HepG2 (cell line): ENCODE measurements around the gene SLC35B2. TPM values are rescaled to one million over a fixed set of nuclear protein-coding genes. Genes with fewer than 3 reads are reported as not detected.
A peak's percentile ranks its signal among the peaks of the same experiment; 100 is the strongest.

ENCODE experiments used
- CBFB ChIP-seq: sonication (generic); formaldehyde crosslinking; IDR thresholded peaks from 2 replicates; pipeline ENCODE4 v1.4.0; 2020; ENCODE audit warnings: missing genetic modification reagents
- DNMT3B ChIP-seq: conservative IDR thresholded peaks from 2 replicates; pipeline ENCODE4 v1.6.1; 2016; ENCODE audit warnings: missing biosample characterization, control low read depth
- EZH2 ChIP-seq: conservative IDR thresholded peaks from 2 replicates; pipeline ENCODE4 v1.6.1; 2012; ENCODE audit warnings: mild to moderate bottlenecking, low read depth, low read length, moderate library complexity
- FOXP1 ChIP-seq, 2 experiments: fragments of 450-650 bp in 1 of 2; IDR thresholded peaks; 2 replicates each; pipeline ENCODE4 v1.6.1; 2017 to 2018; ENCODE audit warnings: antibody characterized with exemption in 1 of 2
- GATAD2A ChIP-seq: IDR thresholded peaks from 2 replicates; pipeline ENCODE4 v1.6.1; 2016
- HES4 ChIP-seq: sonication (generic); formaldehyde crosslinking; IDR thresholded peaks from 2 replicates; pipeline ENCODE4 v1.9.0; 2021; ENCODE audit warnings: mild to moderate bottlenecking, missing genetic modification reagents, borderline replicate concordance
- NFKB2 ChIP-seq: sonication (generic); formaldehyde crosslinking; IDR thresholded peaks from 2 replicates; pipeline ENCODE4 v1.4.0; 2020; ENCODE audit warnings: missing genetic modification reagents, borderline replicate concordance
- NFRKB ChIP-seq: fragments of 450-650 bp; IDR thresholded peaks from 2 replicates; pipeline ENCODE4 v1.6.1; 2017
- NR0B2 ChIP-seq: sonication (generic); formaldehyde crosslinking; IDR thresholded peaks from 2 replicates; pipeline ENCODE4 v1.4.0; 2020; ENCODE audit warnings: mild to moderate bottlenecking, missing genetic modification reagents
- SPEN ChIP-seq: sonication (generic); formaldehyde crosslinking; IDR thresholded peaks from 2 replicates; pipeline ENCODE4 v1.5.1; 2020; ENCODE audit warnings: low read depth, mild to moderate bottlenecking, missing genetic modification reagents
- ZBTB20 ChIP-seq: sonication (generic); formaldehyde crosslinking; IDR thresholded peaks from 2 replicates; pipeline ENCODE4 v1.8.1; 2023; ENCODE audit warnings: missing genetic modification reagents, low read depth, mild to moderate bottlenecking, borderline replicate concordance
- ZC3H4 ChIP-seq: sonication (generic); formaldehyde crosslinking; IDR thresholded peaks from 2 replicates; pipeline ENCODE4 v1.4.0; 2020; ENCODE audit warnings: missing genetic modification reagents, borderline replicate concordance
- ZNF121 ChIP-seq: sonication (generic); formaldehyde crosslinking; IDR thresholded peaks from 2 replicates; pipeline ENCODE4 v1.5.0; 2020; ENCODE audit warnings: mild to moderate bottlenecking, missing genetic modification reagents
- ZNF337 ChIP-seq: sonication (generic); formaldehyde crosslinking; IDR thresholded peaks from 2 replicates; pipeline ENCODE4 v1.5.1; 2020; ENCODE audit warnings: missing genetic modification reagents, low read depth, mild to moderate bottlenecking, borderline replicate concordance
- ZNF350 ChIP-seq: sonication (generic); formaldehyde crosslinking; IDR thresholded peaks from 2 replicates; pipeline ENCODE4 v1.4.0; 2020; ENCODE audit warnings: mild to moderate bottlenecking, low read depth, missing genetic modification reagents, borderline replicate concordance
- ZNF839 ChIP-seq: sonication (generic); formaldehyde crosslinking; IDR thresholded peaks from 2 replicates; pipeline ENCODE4 v1.4.0; 2020; ENCODE audit warnings: missing genetic modification reagents, mild to moderate bottlenecking, borderline replicate concordance
- polyA plus RNA-seq, 8 experiments: library from polyadenylated mRNA; depleted of rRNA in 3 of 8; stranded (reverse) in 7 of 8; unstranded in 1 of 8; fragments of >200 nt; fragmentation: Illumina TruSeq in 4 of 8; extraction: Trizol in 4 of 8; gene quantifications; 2 replicates each; pipeline versions ENCODE4 v1.2.1 to v1.2.3, GENCODE V29; 2011 to 2016; ENCODE audit warnings: low read depth in 4 of 8, missing spikeins in 1 of 8, mixed read lengths in 1 of 8; ENCODE audit not compliant: insufficient read depth in 1 of 8
- total RNA-seq, 5 experiments: library from RNA; depleted of rRNA; stranded (reverse); fragments of >200 nt; fragmentation: Illumina TruSeq; extraction: Trizol; gene quantifications; 2 replicates each; pipeline ENCODE4 v1.2.3, GENCODE V29; 2016; ENCODE audit warnings: low read depth in 1 of 5
- TF ChIP-seq, protein P1 (sequence below): sonication (generic); formaldehyde crosslinking; IDR thresholded peaks from 2 replicates; pipeline ENCODE4 v1.4.0; 2020; ENCODE audit warnings: missing genetic modification reagents
- TF ChIP-seq, protein P2 (sequence below): sonication (generic); formaldehyde crosslinking; IDR thresholded peaks from 2 replicates; pipeline ENCODE4 v1.9.0; 2021; ENCODE audit warnings: missing genetic modification reagents, borderline replicate concordance
- TF ChIP-seq, protein P3 (sequence below): sonication (generic); formaldehyde crosslinking; IDR thresholded peaks from 2 replicates; pipeline ENCODE4 v1.4.0; 2020; ENCODE audit warnings: missing genetic modification reagents
- TF ChIP-seq, protein P4 (sequence below): sonication (generic); formaldehyde crosslinking; IDR thresholded peaks from 2 replicates; pipeline ENCODE4 v1.4.0; 2020; ENCODE audit warnings: missing genetic modification reagents, borderline replicate concordance

Gene SLC35B2
- total and polyA plus RNA-seq, 2 of the 13 experiments (the other 11 are each of a cell fraction or from before 2014, with no cell fraction given): 61.1 to 148 TPM

GRCh38 chr6:44245912-44246662 lies 11.2 kb downstream of the SLC35B2 start (continued):
- TF ChIP-seq, protein P1, sequence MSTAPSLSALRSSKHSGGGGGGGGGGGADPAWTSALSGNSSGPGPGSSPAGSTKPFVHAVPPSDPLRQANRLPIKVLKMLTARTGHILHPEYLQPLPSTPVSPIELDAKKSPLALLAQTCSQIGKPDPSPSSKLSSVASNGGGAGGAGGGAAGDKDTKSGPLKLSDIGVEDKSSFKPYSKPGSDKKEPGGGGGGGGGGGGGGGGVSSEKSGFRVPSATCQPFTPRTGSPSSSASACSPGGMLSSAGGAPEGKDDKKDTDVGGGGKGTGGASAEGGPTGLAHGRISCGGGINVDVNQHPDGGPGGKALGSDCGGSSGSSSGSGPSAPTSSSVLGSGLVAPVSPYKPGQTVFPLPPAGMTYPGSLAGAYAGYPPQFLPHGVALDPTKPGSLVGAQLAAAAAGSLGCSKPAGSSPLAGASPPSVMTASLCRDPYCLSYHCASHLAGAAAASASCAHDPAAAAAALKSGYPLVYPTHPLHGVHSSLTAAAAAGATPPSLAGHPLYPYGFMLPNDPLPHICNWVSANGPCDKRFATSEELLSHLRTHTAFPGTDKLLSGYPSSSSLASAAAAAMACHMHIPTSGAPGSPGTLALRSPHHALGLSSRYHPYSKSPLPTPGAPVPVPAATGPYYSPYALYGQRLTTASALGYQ (CRISPR knock-in tag): peak; percentile 63; the same call in 1 of the 2 replicates
- peak; percentile 99 for TF ChIP-seq ZNF337 (CRISPR knock-in tag)
- TF ChIP-seq NFRKB: no peak
- TF ChIP-seq, protein P2, sequence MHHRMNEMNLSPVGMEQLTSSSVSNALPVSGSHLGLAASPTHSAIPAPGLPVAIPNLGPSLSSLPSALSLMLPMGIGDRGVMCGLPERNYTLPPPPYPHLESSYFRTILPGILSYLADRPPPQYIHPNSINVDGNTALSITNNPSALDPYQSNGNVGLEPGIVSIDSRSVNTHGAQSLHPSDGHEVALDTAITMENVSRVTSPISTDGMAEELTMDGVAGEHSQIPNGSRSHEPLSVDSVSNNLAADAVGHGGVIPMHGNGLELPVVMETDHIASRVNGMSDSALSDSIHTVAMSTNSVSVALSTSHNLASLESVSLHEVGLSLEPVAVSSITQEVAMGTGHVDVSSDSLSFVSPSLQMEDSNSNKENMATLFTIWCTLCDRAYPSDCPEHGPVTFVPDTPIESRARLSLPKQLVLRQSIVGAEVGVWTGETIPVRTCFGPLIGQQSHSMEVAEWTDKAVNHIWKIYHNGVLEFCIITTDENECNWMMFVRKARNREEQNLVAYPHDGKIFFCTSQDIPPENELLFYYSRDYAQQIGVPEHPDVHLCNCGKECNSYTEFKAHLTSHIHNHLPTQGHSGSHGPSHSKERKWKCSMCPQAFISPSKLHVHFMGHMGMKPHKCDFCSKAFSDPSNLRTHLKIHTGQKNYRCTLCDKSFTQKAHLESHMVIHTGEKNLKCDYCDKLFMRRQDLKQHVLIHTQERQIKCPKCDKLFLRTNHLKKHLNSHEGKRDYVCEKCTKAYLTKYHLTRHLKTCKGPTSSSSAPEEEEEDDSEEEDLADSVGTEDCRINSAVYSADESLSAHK (CRISPR knock-in tag): no peak; the same call in 1 of the 2 replicates
- TF ChIP-seq GATAD2A (CRISPR knock-in tag): peak; percentile 64; the same call in 1 of the 2 replicates
- peak; percentile 88 for TF ChIP-seq ZNF121 (CRISPR knock-in tag)
- TF ChIP-seq NFKB2: peak; percentile 82; the same call in 1 of the 2 replicates
- peak; percentile 93 for TF ChIP-seq ZBTB20 (CRISPR knock-in tag)
- TF ChIP-seq, protein P3, sequence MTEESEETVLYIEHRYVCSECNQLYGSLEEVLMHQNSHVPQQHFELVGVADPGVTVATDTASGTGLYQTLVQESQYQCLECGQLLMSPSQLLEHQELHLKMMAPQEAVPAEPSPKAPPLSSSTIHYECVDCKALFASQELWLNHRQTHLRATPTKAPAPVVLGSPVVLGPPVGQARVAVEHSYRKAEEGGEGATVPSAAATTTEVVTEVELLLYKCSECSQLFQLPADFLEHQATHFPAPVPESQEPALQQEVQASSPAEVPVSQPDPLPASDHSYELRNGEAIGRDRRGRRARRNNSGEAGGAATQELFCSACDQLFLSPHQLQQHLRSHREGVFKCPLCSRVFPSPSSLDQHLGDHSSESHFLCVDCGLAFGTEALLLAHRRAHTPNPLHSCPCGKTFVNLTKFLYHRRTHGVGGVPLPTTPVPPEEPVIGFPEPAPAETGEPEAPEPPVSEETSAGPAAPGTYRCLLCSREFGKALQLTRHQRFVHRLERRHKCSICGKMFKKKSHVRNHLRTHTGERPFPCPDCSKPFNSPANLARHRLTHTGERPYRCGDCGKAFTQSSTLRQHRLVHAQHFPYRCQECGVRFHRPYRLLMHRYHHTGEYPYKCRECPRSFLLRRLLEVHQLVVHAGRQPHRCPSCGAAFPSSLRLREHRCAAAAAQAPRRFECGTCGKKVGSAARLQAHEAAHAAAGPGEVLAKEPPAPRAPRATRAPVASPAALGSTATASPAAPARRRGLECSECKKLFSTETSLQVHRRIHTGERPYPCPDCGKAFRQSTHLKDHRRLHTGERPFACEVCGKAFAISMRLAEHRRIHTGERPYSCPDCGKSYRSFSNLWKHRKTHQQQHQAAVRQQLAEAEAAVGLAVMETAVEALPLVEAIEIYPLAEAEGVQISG (CRISPR knock-in tag): peak; percentile 81
- TF ChIP-seq, protein P4, sequence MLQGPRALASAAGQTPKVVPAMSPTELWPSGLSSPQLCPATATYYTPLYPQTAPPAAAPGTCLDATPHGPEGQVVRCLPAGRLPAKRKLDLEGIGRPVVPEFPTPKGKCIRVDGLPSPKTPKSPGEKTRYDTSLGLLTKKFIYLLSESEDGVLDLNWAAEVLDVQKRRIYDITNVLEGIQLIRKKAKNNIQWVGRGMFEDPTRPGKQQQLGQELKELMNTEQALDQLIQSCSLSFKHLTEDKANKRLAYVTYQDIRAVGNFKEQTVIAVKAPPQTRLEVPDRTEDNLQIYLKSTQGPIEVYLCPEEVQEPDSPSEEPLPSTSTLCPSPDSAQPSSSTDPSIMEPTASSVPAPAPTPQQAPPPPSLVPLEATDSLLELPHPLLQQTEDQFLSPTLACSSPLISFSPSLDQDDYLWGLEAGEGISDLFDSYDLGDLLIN (CRISPR knock-in tag): 0 out of 2 replicates have a peak, but pooled peaks have one; percentile 55
- TF ChIP-seq DNMT3B: no peak
- peak; percentile 28; the same call in 1 of the 2 replicates for TF ChIP-seq ZNF839 (CRISPR knock-in tag)
- TF ChIP-seq SPEN (CRISPR knock-in tag): peak; percentile 48
- peak; percentile 43; the same call in 1 of the 2 replicates for TF ChIP-seq ZC3H4 (CRISPR knock-in tag)
- no peak for TF ChIP-seq EZH2
- TF ChIP-seq ZNF350: peak; percentile 70
- TF ChIP-seq CBFB (CRISPR knock-in tag): peak; percentile 74
- peak; percentile 72; the same call in 1 of the 2 replicates for TF ChIP-seq HES4 (CRISPR knock-in tag)
- TF ChIP-seq FOXP1 (IDR thresholded peaks at IDR 0.05): no peak
- TF ChIP-seq FOXP1 (CRISPR knock-in tag; IDR thresholded peaks at IDR 0.05): peak; percentile 57; the same call in 1 of the 2 replicates
- peak; percentile 89 for TF ChIP-seq NR0B2 (CRISPR knock-in tag)
